CD4-positive, alpha-beta T cell treated with Interleukin-15 for 1 hour (primary cell): ENCODE measurements around the gene FHIT.

Source experiments
- DNase-seq: peaks from one replicate; pipeline ENCODE4 v3.0.0-alpha.2; 2020

Gene FHIT

DNA sequence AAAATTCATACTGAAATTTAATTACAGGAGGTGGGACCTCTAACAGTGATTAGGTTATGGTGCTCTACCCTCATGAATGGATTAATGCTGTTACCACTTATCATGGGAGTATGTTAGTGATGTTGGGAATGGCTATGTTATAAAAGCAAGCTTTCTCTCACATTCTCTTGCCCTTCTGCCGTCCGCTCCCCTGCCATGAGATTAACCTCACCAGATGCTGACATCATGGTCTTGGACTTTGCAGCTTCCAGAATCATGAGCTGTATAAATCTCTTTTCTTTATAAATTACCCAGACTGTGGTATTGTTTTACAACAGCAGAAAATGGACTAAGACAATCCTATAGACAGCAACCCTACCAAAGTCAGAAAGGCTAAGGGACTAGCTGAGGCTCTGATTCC, 884.8 kb downstream of the FHIT start:
- DNase-seq: no peak

DNA sequence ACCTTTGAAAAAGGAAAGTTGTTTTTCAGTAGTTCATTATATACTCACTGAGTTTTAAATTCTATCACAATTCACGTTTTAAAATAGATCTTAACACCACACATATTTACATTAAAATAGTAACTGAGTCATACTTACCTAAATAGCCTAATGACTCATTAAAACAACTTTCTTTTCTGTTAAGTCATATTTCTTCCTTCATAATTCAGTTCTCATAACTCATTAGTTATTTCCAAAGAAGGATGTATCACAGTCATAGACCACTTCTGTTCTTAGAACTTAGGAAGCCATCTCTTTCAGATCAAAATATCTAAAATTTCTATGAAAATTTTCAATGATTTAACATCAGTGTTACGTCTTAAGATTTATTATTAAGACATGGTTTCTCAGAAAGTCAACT, 885.9 kb downstream of the FHIT start:
- no peak for DNase-seq

DNA sequence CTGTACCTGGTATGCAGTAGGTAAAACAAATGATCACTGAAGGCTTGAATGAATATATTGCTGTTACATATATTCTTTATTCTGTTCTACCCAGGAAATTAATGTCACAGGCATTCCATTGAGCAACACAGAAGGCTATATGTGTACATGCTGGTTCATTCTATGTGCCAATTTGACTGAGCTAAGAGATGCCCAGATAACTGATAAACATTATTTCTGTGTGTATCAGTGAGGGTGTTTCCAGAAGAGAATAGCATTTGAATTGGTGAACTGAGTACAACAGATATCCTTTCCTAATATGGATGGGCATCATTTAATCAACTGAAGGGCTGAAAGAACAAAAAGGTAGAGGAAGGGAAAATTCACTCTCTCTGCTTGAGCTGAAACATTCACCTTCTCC, 886.8 kb downstream of the FHIT start:
- no peak for DNase-seq

DNA sequence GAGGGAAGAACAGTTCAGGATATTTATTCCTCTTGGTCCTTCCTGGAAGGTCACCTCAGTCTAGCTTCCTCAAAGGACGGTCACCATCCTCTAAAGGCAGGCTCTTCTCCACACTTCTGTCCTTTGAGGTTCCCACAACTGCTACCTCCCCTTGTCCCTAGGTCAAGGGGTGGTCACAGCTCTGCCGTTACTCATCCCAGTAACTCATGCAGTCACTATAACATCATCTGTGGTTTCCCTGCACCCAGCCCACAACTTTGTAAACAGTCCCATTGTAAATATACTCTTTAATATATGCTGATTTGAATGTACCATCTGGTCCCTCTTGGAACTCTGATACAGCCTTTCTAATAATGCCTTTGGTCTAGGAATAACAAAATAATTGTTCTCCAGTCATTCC, 887.4 kb downstream of the FHIT start:
- DNase-seq: no peak

DNA sequence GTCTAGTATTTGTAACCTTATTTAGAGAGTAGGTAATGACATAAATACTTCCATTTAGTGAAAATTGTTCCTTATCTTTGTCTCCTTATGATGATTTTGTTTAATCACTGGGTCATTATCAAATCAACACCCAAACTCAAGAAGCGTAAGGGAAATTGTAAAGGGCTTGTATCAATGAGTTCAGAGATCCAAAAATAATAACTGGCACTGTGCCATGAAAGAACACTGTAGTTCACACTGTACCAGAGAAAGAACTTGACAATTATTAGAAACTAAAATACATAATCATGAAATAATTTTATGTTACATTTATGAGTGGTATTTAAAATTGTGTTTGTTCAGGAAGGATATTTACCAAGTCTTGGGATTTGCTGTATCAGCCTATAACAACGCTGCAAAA, 895.4 kb downstream of the FHIT start:
- no peak for DNase-seq

DNA sequence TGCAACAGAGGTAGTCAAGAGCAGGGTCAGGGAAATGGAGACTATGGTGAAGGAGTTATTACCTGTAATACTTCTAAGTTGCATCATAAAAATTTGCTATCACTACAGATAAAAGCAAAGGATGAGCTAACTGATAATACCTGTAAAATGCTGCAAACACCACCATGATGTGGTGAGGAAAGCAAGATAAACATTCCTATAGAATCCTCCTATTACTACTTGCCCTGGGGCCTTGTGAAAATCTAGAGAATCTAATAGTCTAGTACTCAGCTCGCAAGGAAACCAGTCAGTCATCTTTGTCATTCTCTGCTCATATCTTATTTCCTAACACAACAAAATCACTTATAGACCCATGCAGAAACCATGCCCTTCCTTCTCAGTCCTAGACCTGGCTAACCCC, 899.8 kb downstream of the FHIT start:
- no peak for DNase-seq

DNA sequence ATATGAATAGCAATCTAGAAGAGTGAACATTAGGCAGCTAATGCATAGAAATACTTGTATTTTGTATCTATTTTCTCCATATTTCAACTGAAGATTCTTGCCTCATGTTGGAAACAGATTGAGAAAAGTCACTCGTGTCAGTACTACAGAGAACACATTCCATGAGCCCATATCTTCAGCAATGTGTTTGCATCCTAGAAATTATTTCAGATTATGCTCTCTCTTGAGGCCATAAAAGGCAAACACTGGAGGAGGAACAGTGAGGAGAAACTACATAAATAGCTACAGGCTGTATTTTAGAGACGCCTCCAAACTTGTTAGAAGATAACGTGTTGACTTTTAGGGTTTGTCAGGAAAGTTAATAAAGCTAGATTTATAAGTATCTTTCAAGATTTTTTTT, 906.9 kb downstream of the FHIT start:
- DNase-seq: no peak

DNA sequence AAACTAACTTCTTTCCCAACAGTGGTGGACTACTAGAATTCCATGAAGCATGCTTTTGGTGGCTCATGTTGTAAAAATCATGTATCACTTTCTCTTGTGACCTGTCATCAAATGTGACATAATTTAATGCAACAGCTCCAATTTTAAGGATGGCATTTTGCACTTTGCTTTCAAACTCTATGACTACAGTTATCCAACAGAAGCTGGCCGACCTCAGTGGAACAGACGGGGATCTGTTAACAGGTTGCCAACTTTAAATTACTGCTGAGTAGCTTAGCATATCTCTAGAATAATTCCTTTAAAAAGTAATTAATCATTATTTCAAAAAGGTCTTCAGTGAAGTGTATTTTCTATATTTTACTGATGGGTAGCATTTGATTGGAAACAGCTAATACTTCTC, 907.4 kb downstream of the FHIT start:
- no peak for DNase-seq

DNA sequence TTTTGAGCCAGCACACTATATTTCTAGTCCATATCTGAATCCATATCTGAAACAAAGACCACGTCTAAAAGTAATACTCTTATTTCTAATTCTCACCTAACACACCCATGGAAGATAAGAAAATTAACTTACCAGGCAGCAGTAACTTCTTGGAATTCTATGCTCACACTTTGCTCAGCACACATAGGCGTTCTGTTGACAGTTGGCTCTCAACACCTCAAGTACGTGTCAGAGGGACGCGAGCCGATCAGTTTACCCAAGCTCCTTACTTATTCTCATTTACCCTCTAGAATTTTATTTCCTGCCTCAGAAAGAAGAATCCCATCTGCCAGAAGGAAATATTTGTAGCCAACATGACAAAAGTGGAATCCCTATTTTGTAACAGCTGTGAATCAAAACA, 911.9 kb downstream of the FHIT start:
- DNase-seq: no peak

DNA sequence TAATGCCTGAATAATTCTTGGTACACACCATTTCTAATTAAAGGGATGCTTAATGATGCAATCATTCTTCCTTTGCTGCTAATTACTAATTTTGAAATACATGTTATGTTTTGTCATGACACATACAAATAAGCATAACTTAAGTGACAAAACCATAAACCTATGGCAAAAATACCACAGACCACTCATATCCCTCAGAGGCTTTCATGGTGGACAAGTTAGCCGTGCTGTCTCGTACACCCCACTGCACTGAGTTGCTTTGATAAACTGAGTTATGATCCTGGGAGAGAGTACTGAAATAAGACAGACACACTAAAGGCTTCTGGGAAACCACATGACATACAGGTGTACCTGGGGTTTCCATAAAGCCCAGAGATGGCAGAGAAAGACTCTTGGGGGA, 913.8 kb downstream of the FHIT start:
- no peak for DNase-seq

DNA sequence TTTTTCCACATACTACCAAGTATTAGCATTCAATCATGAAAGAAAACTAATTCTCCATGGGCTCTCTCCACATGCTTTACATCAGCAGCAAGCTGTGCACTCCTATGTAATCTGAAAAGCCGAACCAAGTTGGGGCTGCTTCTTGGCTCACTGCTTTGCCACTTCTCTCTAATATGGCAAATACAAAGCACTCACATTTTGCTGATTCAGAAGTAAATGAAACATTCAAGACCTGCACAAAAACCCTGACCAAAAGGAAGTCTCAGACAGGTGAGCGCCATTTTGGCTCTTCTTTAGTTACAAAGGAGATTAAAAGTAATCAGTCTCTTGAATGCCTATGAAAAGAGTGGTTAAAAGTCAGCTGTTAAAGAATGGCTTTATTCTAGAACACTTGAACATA, 915.2 kb downstream of the FHIT start:
- DNase-seq: no peak

DNA sequence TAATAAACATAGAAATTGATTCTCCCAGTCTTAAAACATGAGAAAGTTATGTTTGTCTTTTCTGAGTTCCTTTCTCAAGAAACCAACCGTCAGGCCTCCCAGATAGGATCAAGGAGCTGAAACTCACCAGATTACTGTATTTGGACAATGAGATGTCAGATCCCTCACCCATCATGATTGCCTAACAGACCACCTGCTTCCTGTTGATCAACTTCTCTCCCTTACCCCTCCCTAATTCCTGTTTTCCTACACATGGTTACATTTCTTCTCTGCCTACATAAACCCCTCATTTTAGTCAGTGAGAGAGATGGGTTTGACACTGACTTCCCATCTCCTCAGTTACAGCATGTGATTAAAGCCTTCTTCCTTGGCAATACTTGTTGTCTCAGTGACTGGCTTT, 917.5 kb downstream of the FHIT start:
- DNase-seq: no peak

DNA sequence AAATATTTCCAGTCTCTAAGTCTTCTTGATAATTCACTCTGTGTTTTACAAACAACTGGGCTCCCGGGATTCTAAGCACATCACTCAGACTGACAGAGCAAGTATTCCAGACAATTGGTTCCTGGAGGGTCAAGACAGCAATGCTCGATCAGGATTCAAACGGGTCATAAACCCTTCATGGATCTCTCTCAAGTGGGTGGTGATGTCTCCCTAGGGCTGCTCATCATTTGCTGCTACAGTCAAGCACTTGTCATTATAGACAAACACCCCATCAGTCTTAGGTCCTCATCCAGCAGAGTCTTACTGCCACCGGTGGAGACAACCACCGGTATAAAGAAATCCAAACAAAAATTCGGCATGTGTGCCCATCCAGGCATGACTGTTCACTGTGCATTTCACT, 921.1 kb downstream of the FHIT start:
- no peak for DNase-seq

DNA sequence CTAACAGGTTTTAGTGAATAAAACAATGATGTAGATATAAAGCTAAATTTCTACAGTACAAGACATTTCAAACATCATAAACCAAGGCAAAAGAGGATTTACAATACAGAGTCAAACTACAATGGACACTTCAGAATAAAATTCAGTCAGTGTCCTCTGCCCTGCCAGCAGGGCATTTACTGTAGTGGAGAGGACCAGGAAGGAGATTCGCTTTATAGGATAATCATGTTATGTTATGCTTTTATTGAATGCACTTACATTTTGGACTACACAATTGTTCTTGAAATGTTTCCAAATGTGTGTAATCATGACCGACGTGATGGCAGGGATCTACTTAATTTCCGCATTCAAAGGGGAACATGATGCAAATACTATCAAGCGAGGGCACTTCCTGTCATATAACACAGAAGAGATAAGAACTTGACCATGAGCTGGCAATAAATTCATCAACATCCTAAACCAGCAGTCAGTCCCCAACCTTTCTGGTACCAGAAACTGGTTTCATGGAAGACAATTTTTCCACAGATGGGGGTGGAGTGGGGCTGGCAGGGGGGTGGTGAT, 925.6 kb downstream of the FHIT start:
- DNase-seq: no peak

DNA sequence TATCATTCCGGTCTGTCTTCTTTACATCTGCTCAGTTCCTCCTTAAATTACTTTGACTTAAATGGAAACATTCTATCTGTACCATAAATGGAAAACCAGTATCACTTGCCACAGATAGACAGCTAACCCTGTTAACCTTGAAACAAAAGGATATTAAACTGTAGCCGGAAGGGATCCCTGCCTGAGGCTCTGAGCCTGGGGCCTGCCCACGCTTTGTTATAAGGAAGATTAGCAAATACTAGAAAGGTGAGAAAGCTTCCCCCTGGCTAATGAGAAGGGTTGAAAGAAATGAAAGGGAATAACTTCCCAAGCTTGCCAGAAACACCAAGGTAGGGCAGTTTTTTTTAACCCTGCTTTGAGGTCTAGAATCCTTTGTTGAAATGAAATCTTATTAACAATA, 927.6 kb downstream of the FHIT start:
- no peak for DNase-seq

DNA sequence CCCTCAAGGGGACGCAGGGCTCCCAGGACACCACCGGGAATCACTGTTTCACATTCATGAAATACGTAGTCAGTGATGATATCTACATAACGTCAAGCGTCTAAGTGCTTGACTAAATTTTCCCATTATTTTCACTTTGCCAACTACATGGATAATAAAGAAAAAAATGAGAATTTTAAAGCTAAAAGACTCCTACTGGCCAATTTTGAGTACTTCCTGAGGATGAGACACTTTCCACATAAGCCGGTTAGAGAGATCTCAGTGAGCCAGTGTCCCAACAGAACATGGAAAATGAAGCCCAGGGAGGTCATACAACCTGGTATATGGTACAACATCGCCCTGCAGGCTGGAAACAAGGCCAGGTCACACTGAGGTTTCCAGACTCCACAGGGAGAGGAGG, 928.1 kb downstream of the FHIT start:
- no peak for DNase-seq

DNA sequence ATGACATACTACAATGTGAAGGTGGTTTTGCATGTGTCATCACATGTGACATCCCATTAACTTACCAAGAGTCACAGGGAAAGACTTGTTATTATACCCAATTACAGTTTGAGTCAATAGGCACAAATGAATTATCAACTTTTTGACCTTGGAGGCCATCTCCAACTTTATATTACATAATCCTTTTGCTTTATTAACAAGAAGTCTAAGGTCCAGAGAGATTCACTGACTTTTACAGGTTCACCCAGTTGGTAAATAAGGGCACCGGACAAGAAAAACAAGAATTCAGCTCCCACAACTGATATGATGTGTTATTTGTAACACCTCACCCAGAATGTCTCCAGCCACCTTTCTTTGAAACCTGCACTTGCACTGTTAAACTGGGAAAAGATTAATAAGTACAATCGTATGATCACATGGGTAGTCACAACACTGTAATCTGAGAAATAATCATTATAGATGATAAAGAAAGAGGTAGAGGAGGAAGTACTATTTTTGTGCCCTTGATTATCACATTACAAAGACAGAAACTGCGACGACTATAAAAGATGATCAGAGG, 928.9 kb downstream of the FHIT start:
- DNase-seq: no peak

DNA sequence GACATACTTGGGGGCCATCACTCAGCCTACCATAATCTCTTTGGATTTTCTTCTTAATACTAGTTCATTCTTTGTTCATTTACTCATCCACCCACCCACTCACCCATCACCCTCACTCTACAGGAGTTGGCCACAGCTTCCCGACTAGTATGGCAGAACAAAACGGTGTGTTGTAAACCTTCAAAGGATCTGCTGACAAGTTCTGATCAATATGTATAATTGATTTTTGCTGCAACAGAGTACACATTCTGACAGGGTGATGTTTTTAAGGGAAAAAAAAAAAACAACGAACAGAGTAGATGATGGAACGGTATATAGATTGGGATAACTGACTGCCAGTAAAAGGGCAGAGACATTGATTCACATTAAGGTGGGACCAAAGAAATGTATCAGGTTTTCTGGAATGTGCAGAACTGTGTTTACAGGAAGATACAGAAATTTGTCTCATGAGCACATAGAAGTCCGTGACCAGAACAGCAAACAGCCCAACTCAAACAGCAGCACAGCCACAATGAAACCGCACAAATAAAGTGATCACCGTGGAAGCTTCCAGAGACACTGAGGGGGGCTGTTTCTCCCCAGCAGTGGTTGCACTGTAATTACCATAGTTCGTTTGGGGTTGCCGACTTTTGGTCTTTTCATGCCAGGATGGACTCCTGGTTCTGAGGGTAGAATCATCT, 931.9 kb downstream of the FHIT start:
- DNase-seq: no peak

DNA sequence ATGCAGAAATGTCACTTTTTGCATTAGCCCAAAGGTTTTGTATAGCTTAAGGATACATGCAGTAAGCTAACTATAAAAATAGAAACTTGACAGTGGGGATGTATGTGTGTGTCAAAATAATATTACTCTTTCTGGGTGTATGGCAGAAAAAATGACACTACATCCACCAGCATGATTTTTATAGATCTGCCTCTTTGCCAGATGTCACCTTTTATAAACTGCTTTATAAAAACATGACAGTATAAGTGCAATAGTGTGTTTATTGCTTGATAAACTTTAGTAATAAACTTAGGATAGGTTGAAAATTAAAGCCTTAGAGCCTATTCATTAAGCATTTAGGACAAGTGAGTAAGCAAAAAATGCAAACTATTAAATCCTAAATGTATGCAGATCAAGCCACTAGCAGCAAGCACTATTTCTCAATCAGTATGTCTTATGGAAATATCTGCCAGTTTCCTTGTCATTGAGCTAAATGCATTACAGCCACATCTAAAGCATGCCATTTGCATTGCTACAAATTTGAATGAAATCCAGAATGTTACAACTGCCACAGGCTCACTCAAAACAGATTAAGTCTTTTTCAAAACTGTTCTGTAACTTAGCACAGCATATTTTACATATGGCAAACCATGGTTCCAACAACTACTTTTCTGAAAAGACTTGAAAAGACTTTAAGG, 935.0 kb downstream of the FHIT start:
- DNase-seq: no peak

DNA sequence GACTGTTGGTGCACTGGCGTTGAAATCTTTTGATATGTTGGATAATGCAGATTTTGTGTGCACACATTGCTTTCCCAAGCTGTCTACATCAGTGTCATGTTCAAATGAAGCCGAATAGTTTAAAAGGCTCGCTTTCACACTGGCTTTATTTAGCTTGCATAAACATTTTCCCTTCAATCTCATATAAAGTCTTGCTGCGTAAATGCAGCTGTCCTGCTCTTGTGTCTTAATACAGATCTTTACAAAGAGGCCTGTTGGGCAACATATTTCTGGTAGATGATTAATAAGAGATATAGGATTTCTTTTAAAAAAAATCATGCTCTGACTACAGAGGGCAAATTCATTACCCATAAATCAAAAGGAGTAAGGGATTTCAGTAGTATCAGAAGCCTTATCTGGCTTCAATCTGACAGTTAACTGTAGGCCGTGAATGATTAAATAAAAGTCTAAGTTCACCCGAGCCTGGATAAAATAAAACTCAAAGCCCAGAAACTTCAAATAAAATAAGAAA, 937.2 kb downstream of the FHIT start:
- no peak for DNase-seq

DNA sequence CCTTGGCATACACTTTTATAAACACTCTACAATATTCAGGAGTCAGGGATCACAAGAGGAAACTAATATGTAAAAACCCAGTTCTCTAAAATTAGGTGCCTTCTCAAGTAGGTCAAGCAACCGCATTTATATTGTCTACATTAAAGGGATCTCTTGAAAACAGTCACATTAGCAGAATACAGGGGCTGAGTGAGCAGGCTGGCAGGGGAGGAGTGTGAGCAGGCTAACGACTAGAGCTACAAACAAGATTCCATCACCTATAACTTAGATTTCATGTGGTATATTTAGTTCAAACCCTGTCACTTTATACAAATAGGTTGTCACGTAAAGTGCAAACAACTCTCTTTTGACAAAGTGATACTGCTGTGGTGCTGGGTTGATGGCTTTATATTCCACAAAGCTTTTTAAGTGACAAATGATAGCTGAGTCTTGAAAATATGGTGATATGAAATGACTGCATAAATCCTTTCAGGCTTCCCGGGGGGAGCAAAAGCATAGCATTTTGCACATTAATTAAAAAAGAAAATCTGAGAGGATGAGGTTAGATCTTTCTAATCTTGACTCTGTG, 937.9 kb downstream of the FHIT start:
- no peak for DNase-seq

DNA sequence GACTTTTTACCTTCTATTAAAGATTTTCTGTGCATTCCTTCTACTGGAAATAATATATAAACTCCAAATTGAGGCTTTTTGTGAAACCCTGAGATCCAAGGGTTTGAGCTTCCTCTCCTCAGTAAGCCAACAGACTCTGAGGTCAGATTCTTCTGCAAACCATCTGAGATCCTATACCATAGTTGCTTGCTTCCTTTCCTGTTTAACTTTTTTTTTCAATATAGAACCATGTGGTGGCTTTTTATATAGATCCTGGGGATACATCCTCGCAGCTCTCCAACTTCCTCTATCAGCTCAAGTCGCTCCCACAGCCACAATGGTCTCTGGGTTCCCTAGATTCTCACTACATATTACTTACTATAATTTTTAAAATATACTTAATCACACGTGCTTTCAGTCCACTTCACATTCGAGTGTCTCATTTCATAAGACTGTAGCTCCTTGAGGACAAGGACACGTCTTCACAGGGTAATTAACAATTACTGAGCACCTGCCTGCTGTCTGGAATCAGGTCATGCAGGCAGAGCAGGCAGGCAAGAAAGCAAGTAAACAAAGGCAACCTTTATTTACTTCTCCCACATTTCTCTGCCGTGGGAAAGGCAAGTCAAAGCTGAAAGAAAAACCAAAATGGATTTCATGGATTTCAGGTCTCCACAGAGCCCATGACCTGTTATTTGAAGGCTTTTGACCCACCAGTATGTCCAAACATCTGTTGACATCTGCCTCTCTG, 941.5 kb downstream of the FHIT start:
- DNase-seq: no peak

DNA sequence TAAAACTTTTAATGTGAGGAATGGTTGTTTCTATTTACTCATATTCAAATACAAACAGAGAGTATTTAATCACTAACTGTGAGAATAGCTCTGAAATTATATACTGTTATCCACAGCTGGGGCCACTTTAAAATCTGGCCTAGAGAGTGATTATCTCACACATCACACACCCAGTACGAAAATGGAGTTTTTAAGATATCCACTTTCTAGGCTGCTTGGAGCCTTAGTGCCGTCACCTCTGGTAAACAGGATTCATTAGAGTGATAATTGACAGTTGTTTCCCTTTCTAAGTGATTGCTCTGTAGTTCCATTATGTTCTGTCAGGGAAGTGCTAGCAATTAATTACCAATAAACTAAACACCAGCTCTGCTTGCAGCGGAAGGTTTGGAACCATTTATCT, 942.4 kb downstream of the FHIT start:
- no peak for DNase-seq
